ENCODE results near the gene RTKN.

DNA sequence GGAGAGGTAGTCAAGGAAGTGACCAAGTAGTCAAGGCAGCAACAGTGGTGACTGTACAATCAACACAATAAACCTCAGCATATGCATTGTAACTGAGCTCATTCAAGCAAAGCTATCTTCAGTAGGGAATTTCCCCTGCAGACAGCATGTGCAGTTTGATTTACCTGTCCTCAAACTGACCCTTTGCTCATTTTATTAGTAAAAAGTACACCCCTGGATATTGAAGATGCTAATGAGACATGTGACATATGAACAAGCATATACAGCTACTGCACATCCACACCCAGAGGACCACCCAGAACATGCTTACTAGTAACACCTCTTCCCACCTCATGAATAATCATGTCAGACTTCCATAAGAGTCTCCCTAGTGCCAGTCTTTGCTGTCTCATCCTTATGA, 35.7 kb downstream of the RTKN start:
- TF ChIP-seq POLR2AphosphoS5 (IDR thresholded peaks at IDR 0.05; ENCODE audit: low read length), result no peak
- TF ChIP-seq, protein P1, sequence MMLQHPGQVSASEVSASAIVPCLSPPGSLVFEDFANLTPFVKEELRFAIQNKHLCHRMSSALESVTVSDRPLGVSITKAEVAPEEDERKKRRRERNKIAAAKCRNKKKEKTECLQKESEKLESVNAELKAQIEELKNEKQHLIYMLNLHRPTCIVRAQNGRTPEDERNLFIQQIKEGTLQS (IDR thresholded peaks at IDR 0.05; ENCODE audit: borderline replicate concordance, extremely low read depth, low read depth, low read length), result no peak
- no peak for TF ChIP-seq SIX5 (IDR thresholded peaks at IDR 0.05; ENCODE audit: low read depth, low read length, severe bottlenecking)
- peak; percentile 59; the same call in 1 of the 2 replicates for TF ChIP-seq RAD51 (IDR thresholded peaks at IDR 0.05)
- TF ChIP-seq, protein P2, sequence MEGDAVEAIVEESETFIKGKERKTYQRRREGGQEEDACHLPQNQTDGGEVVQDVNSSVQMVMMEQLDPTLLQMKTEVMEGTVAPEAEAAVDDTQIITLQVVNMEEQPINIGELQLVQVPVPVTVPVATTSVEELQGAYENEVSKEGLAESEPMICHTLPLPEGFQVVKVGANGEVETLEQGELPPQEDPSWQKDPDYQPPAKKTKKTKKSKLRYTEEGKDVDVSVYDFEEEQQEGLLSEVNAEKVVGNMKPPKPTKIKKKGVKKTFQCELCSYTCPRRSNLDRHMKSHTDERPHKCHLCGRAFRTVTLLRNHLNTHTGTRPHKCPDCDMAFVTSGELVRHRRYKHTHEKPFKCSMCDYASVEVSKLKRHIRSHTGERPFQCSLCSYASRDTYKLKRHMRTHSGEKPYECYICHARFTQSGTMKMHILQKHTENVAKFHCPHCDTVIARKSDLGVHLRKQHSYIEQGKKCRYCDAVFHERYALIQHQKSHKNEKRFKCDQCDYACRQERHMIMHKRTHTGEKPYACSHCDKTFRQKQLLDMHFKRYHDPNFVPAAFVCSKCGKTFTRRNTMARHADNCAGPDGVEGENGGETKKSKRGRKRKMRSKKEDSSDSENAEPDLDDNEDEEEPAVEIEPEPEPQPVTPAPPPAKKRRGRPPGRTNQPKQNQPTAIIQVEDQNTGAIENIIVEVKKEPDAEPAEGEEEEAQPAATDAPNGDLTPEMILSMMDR (IDR thresholded peaks at IDR 0.05 in 2 of 3, conservative IDR thresholded peaks at IDR 0.05 in 1 of 3; ENCODE audit: control insufficient read depth in 2 of 3, extremely low read depth in 1 of 3, insufficient read depth in 1 of 3, low read depth in 3 of 3, low read length in 3 of 3), result no peak
- no peak for TF ChIP-seq SRF (IDR thresholded peaks at IDR 0.05; ENCODE audit: low read depth in 2 of 2, low read length in 2 of 2)
- TF ChIP-seq, protein P3, sequence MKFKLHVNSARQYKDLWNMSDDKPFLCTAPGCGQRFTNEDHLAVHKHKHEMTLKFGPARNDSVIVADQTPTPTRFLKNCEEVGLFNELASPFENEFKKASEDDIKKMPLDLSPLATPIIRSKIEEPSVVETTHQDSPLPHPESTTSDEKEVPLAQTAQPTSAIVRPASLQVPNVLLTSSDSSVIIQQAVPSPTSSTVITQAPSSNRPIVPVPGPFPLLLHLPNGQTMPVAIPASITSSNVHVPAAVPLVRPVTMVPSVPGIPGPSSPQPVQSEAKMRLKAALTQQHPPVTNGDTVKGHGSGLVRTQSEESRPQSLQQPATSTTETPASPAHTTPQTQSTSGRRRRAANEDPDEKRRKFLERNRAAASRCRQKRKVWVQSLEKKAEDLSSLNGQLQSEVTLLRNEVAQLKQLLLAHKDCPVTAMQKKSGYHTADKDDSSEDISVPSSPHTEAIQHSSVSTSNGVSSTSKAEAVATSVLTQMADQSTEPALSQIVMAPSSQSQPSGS (IDR thresholded peaks at IDR 0.05; ENCODE audit: low read length), result no peak
- TF ChIP-seq KLF5 (IDR thresholded peaks at IDR 0.05; ENCODE audit: partially characterized antibody), result no peak
- TF ChIP-seq, protein P4, sequence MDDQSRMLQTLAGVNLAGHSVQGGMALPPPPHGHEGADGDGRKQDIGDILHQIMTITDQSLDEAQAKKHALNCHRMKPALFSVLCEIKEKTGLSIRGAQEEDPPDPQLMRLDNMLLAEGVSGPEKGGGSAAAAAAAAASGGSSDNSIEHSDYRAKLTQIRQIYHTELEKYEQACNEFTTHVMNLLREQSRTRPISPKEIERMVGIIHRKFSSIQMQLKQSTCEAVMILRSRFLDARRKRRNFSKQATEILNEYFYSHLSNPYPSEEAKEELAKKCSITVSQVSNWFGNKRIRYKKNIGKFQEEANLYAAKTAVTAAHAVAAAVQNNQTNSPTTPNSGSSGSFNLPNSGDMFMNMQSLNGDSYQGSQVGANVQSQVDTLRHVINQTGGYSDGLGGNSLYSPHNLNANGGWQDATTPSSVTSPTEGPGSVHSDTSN (IDR thresholded peaks at IDR 0.05; ENCODE audit: insufficient replicate concordance, low read depth, low read length), result no peak
- TF ChIP-seq GABPA (IDR thresholded peaks at IDR 0.05; ENCODE audit: low read depth), result no peak
- no peak for TF ChIP-seq POLR2A (IDR thresholded peaks at IDR 0.05; ENCODE audit: low read depth, low read length)
- TF ChIP-seq HDGF (IDR thresholded peaks at IDR 0.05), result no peak
